ENCODE results near the gene NEFH.

The NEFH gene

DNA sequence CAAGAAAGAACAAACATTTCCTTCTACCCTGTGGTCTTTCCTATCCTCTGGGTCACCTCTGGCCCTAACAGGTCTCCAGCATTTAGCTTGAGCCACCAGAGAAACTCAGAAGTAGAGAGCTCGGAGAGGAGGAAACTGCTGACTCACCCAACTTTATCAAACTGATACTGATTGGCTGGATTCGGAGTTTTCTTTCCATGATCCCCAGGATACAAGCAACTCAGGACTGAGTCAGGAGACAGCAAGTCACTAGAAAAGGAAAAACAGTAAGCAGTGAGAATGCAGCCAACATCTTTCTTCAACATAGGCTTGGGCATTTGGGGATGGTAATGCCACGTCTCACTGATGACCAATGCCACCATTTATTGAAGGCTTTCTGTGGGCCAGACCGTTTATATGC, 40.8 kb downstream of the NEFH start:
- TF ChIP-seq CREB5 (CRISPR knock-in tag; IDR thresholded peaks at IDR 0.05; ENCODE audit: low read depth) (no peak), ZFP3 (CRISPR knock-in tag; IDR thresholded peaks at IDR 0.05) (no peak), TCF4 (CRISPR knock-in tag; IDR thresholded peaks at IDR 0.05; ENCODE audit: borderline replicate concordance) (no peak), ZFP30 (CRISPR knock-in tag; IDR thresholded peaks at IDR 0.05) (no peak), POU6F1 (CRISPR knock-in tag; IDR thresholded peaks at IDR 0.05; ENCODE audit: borderline replicate concordance, low read depth) (no peak), GLIS3 (CRISPR knock-in tag; IDR thresholded peaks at IDR 0.05) (no peak), ZC3H10 (CRISPR knock-in tag; IDR thresholded peaks at IDR 0.05) (no peak), CSDC2 (CRISPR knock-in tag; IDR thresholded peaks at IDR 0.05) (no peak), ESRRG (CRISPR knock-in tag; IDR thresholded peaks at IDR 0.05) (no peak), OSR1 (CRISPR knock-in tag; IDR thresholded peaks at IDR 0.05) (no peak), ZNF70 (CRISPR knock-in tag; IDR thresholded peaks at IDR 0.05) (no peak), ARNTL (CRISPR knock-in tag; IDR thresholded peaks at IDR 0.05; ENCODE audit: borderline replicate concordance, low read depth) (no peak), TSHZ2 (CRISPR knock-in tag; IDR thresholded peaks at IDR 0.05) (no peak), BACH2 (CRISPR knock-in tag; IDR thresholded peaks at IDR 0.05; ENCODE audit: borderline replicate concordance) (no peak)

DNA sequence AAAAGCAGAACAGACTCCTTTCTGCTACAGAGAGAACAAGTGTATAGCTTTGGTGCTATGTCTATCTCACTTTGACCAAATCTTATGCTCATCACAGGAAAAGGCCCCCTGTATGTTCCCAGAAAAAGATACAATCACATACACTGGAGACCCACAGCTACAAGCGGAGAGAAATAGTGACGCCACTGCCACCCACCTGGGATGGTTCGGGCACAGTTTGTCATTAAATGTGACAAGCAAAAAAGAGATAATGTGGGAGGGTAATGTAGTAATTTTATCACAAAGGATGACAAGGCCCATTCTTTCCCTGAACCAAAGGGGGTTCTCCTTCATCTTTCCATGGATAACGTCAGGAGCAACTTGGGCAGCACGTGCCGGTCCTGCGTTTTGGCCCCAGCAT, 41.5 kb downstream of the NEFH start:
- no peak for TF ChIP-seq BACH2 (CRISPR knock-in tag; IDR thresholded peaks at IDR 0.05; ENCODE audit: borderline replicate concordance)
- no peak for TF ChIP-seq PATZ1 (CRISPR knock-in tag; IDR thresholded peaks at IDR 0.05; ENCODE audit: borderline replicate concordance)
- TF ChIP-seq GLIS3 (CRISPR knock-in tag; IDR thresholded peaks at IDR 0.05): no peak
- TF ChIP-seq CSDC2 (CRISPR knock-in tag; IDR thresholded peaks at IDR 0.05): no peak
- TF ChIP-seq SNAI2 (CRISPR knock-in tag; IDR thresholded peaks at IDR 0.05): no peak
- no peak for TF ChIP-seq ISL1 (CRISPR knock-in tag; IDR thresholded peaks at IDR 0.05)
- TF ChIP-seq ZFP30 (CRISPR knock-in tag; IDR thresholded peaks at IDR 0.05): no peak
- no peak for TF ChIP-seq ZNF8 (CRISPR knock-in tag; IDR thresholded peaks at IDR 0.05)
- TF ChIP-seq ARNTL (CRISPR knock-in tag; IDR thresholded peaks at IDR 0.05; ENCODE audit: borderline replicate concordance, low read depth): no peak
- no peak for TF ChIP-seq CSRNP3 (CRISPR knock-in tag; IDR thresholded peaks at IDR 0.05)
- TF ChIP-seq ZFP3 (CRISPR knock-in tag; IDR thresholded peaks at IDR 0.05): no peak
- no peak for TF ChIP-seq ZNF70 (CRISPR knock-in tag; IDR thresholded peaks at IDR 0.05)
- TF ChIP-seq CREB5 (CRISPR knock-in tag; IDR thresholded peaks at IDR 0.05; ENCODE audit: low read depth): no peak
- TF ChIP-seq ZC3H10 (CRISPR knock-in tag; IDR thresholded peaks at IDR 0.05): no peak
- TF ChIP-seq ZNF565 (CRISPR knock-in tag; conservative IDR thresholded peaks at IDR 0.05; ENCODE audit: low read depth): no peak
- TF ChIP-seq OSR1 (CRISPR knock-in tag; IDR thresholded peaks at IDR 0.05): no peak
- no peak for TF ChIP-seq POU6F1 (CRISPR knock-in tag; IDR thresholded peaks at IDR 0.05; ENCODE audit: borderline replicate concordance, low read depth)
- no peak for TF ChIP-seq TSHZ2 (CRISPR knock-in tag; IDR thresholded peaks at IDR 0.05)
- no peak for TF ChIP-seq PPARA (CRISPR knock-in tag; IDR thresholded peaks at IDR 0.05; ENCODE audit: borderline replicate concordance)
- ATAC-seq: no peak

More for the DNA sequence above, 40.8 kb downstream of the NEFH start:
- ATAC-seq: peak; percentile 67

Data from SK-N-SH treated with all-trans-retinoic acid at 6 μM for 48 hours (cell line).